Kidney (tissue), 14 donors: ENCODE measurements around the gene RBMS3. TPM values are rescaled to one million over a fixed set of nuclear protein-coding genes. Genes with fewer than 3 reads are reported as not detected.

Experiments used
- DNase-seq, 5 donors: peaks; one replicate each; pipeline ENCODE4 v3.0.0-alpha.2; 2013 to 2020
- FAIRE-seq: peaks from 2 replicates; lab custom pipeline; 2012; peaks lifted over from hg19 to GRCh38; lab: Jason Lieb, UNC
- H3K27ac ChIP-seq, 2 donors: one replicate each; pipeline ENCODE4 v1.7.0; 2013; ENCODE audit warnings: low read depth in 2 of 2, low read length in 2 of 2, inconsistent platforms in 1 of 2
- H3K27me3 ChIP-seq: one replicate; pipeline ENCODE4 v1.7.1; 2013; ENCODE audit warnings: low read length, inconsistent platforms; ENCODE audit not compliant: control insufficient read depth, insufficient read depth
- H3K36me3 ChIP-seq, 3 donors: one replicate each; pipeline versions ENCODE4 v1.7.0 to v1.7.1; 2013; ENCODE audit warnings: low read length in 3 of 3, control low read depth in 1 of 3, inconsistent platforms in 1 of 3; ENCODE audit not compliant: insufficient read depth in 3 of 3, control insufficient read depth in 2 of 3
- H3K4me1 ChIP-seq, 3 donors: one replicate each; pipeline versions ENCODE4 v1.7.0 to v1.7.1; 2013; ENCODE audit warnings: low read length in 3 of 3, inconsistent platforms in 1 of 3, low read depth in 1 of 3; ENCODE audit not compliant: control insufficient read depth in 2 of 3, insufficient read depth in 2 of 3
- H3K4me3 ChIP-seq, 3 donors: one replicate each; pipeline versions ENCODE4 v1.7.0 to v1.8.1; 2013; ENCODE audit warnings: low read length in 3 of 3, control low read depth in 1 of 3, inconsistent platforms in 1 of 3
- H3K9ac ChIP-seq, 3 donors: one replicate each; pipeline versions ENCODE4 v1.7.0 to v1.7.1; 2013; ENCODE audit warnings: low read length in 3 of 3, control low read depth in 1 of 3, inconsistent platforms in 1 of 3
- H3K9me3 ChIP-seq, 3 donors: one replicate each; pipeline versions ENCODE4 v1.7.0 to v1.7.1; 2013; ENCODE audit warnings: low read length in 3 of 3, control low read depth in 1 of 3, inconsistent platforms in 1 of 3; ENCODE audit not compliant: control insufficient read depth in 2 of 3, insufficient read depth in 1 of 3
- CTCF ChIP-seq: IDR thresholded peaks from 3 replicates; pipeline ENCODE4 v1.5.1; 2012; ENCODE audit warnings: mild to moderate bottlenecking, moderate library complexity, borderline replicate concordance; ENCODE audit not compliant: insufficient read depth; ENCODE audit errors: extremely low read depth
- intact Hi-C: fragments of 100-400 bp; cut with DNase I; formaldehyde crosslinking; loops from one replicate; pipeline ENCODE4 v1.11.1; 2022
- polyA plus RNA-seq: library from polyadenylated mRNA; stranded (reverse); fragments of 350-450 nt; fragmentation: Illumina TruSeq; extraction: RNeasy Lipid Tissue Mini Kit (QIAGEN cat#74804); gene quantifications from one replicate; pipeline ENCODE4 v1.2.3, GENCODE V29; 2014; ENCODE audit warnings: low read depth, low replicate concordance; ENCODE audit not compliant: insufficient read depth
- total RNA-seq: library from RNA; stranded (reverse); fragmentation: NEBNext Ultra II Directional; extraction: Animal tissue kit (Norgen Biotek cat#: 25700); gene quantifications from one replicate; pipeline ENCODE4 v1.2.1, GENCODE V29; 2021
- donor health status: control.
- donor health status: control.
- donor health status: control.
- donor health status: control.
- donor health status: control.
- donor health status: DM: yes; HTN: yes; CAD: no.
- donor health status: Normal renal cell carcinoma (clear cell type).

The RBMS3 gene
- total and polyA plus RNA-seq, 2 donors from 2014 or later: 3.2 to 48.8 TPM

- DNase-seq: no peak
- Histone ChIP-seq H3K9ac (no peak overlapping the region), H3K4me3 (no peak overlapping the region), H3K4me1 (peaks cover 0 to 5% (median 0%) of the 10 kb centered on the region in 3 donors), H3K27me3 (no peaks in the 10 kb centered on the region), H3K9me3 (no peaks in the 10 kb centered on the region), H3K27ac (no peak overlapping the region), H3K36me3 (no peaks in the 10 kb centered on the region)
- intact Hi-C loops: no loop called here
- no peak for FAIRE-seq
- no peak for TF ChIP-seq CTCF
Measured at GRCh38 chr3:29488922-29489321, 208.1 kb downstream of the RBMS3 start.

GRCh38 chr3:29493109-29493508 is 212.2 kb downstream of the RBMS3 start:
- Histone ChIP-seq H3K27ac (no peak overlapping the region), H3K27me3 (no peaks in the 10 kb centered on the region), H3K9ac (no peak overlapping the region), H3K4me3 (no peak overlapping the region), H3K9me3 (no peaks in the 10 kb centered on the region), H3K4me1 (no peaks in the 10 kb centered on the region), H3K36me3 (no peaks in the 10 kb centered on the region)
- DNase-seq: no peak
- TF ChIP-seq CTCF: no peak
- intact Hi-C loops: no loop called here
- no peak for FAIRE-seq

GRCh38 chr3:29494305-29495036 is 213.6 kb downstream of the RBMS3 start:
- no peak for DNase-seq
- FAIRE-seq: no peak
- H3K27me3 ChIP-seq: no peaks in the 10 kb centered on the region
- no peak overlapping the region for H3K9ac ChIP-seq
- H3K4me3 ChIP-seq: no peak overlapping the region
- H3K4me1 ChIP-seq: no peaks in the 10 kb centered on the region
- TF ChIP-seq CTCF: no peak
- intact Hi-C loops: no loop called here
- no peaks in the 10 kb centered on the region for H3K36me3 ChIP-seq
- no peak overlapping the region for H3K27ac ChIP-seq
- H3K9me3 ChIP-seq: no peaks in the 10 kb centered on the region
